HG03354 (cell line): ENCODE measurements around the gene NIT1.
A peak's percentile ranks its signal among the peaks of the same experiment; 100 is the strongest.

Experiments
- ATAC-seq: cut with Tn5 transposase; IDR thresholded peaks from one replicate; pipeline ENCODE4 v1.9.1; 2021; ENCODE audit warnings: mild to moderate bottlenecking; ENCODE audit not compliant: unreplicated experiment, poor library complexity, severe bottlenecking

The NIT1 gene, protein sequence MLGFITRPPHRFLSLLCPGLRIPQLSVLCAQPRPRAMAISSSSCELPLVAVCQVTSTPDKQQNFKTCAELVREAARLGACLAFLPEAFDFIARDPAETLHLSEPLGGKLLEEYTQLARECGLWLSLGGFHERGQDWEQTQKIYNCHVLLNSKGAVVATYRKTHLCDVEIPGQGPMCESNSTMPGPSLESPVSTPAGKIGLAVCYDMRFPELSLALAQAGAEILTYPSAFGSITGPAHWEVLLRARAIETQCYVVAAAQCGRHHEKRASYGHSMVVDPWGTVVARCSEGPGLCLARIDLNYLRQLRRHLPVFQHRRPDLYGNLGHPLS

DNA sequence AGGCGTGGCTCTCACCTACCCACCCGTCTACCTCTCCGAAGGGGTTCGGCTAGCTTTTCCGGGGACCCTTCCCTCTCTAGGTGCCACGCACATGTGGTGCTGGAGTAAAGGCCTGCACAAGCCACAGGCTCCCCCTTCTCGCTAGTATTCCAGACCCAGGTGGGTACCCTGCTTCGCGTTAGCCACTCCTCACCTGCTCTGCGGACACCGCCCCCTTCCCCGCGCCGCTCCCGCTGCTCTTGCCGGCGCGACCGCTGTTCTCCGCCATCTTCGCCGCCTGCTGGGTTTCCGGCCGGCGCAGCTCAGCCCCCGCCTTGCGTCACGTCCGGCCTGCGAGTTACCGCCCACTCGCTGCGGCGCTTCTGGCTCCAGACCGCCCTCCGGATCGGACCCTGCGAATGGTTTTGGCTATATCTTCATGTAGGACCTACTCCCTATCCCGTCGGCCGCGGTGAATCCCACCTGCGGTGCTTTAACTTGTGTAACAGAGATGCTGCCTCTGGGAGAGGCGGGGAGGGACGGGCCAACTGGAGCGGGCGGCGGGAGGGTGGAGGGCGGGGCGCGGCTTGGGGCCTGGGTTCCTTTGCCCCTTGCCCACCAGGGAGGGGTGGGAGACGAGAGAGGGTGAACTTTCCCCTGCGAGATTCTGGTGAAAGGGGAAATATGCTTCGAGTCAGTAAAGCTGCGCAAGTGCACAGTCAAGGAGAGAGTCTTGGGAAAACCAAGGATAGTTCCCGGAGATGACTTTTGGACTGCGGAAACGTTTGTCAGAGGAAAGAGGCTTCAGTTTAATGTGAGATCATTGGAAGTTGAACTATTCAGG lies at the start of gene NIT1, which contains the start of gene PFDN2:
Gene NIT1 (plus strand): TSS at position 347 of the 823 bp plus-strand sequence. CDS start 72 bp downstream, at position 419.
Gene PFDN2 (minus strand): TSS at position 279 of the 823 bp plus-strand sequence. CDS start 11 bp downstream, at position 268.
- peak; percentile 89 for ATAC-seq

DNA sequence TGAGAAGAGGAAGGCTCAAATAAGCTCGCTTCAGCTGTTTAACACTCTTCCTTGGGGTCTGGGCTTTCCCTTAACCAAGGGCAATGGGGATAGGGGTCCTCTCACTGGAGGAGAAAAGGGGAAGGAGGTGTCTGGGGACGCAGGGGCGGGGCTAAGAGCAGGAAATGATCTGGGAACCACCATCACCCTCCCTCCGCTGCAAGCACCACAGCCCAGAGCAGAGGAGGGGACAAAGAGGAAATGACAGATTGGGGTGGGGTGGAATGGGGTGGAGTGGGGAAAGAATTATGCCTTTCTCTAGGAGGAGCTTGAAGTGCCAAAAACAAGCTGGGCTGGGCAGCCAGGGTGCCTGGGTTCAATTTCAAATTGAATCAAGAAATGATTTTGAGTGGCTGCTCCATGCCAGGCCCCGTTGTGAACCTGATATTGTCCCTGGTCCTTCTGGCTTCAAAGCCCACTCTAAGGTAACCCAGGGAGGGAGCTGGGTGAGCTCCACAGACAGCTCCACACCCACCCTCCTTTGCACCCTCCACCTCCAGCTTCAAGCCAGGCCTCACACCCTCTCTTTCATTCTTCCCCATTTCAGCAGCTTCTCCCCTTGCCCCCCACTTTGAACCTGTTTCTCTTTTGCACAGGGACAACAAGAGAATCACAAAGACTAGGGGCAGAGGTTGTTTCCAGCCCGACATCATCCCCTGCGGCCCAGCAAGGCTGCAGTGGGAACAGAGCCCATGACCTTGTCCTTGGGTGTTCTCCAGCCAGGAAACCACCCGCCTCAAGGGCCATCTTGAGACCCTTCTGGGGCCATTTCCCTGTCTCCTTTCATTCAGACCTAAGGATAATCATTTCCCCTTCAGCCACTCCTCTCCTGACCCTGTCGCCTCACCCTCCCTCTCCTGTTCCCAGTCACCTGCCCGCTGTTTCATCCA lies 49.3 kb upstream of the NIT1 start:
- peak; percentile 62 for ATAC-seq

DNA sequence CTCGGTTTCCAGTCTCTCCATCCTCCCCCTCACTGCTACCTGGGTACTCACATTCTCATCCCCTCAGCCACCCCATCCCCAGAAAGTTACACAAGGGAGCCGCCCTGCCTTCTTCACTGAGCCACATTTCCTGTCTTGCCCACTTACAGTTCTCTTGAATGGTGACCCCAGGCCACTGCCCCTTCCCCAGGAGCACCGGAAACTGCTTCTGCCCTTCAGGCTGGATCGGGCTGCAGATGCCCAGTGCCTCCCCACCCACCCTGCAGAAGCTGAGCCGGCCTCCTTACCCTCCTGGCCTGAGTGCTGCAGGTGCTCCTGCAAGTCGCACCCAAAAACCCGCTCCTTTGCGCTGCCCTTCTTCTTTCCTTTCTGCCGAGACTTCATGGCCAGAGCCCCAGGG lies 48.7 kb upstream of the NIT1 start:
- peak; percentile 0 for ATAC-seq

DNA sequence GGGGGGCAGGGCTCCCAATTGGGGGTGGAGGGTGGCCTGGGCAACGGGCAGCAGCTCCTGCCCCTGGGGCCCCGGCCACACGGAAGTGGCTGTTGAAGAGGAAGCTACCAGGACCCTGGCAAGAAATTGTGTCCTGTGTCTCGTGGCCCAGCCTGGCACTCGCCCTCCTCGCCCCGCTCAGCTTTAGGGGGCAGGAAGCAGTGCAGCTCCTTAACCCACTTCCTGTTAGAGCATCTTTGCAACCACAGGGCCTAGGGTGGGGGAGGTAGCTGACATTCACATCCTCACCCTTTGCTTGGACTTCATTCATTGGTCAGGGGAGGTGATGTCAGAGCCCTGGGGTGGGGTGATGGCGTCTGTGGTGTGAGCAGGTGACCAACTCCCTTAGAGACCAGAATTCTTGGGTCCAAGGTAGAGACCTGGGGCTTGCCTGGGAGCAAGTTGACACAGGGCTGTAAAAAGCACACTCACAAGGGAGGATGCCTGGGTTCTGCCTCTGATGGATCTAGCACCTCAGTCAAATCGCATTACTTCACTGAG lies 48.1 kb upstream of the NIT1 start, which contains the start of gene ARHGAP30:
Gene ARHGAP30 (minus strand): TSS at position 161 of the 540 bp plus-strand sequence. CDS start 267 bp downstream, outside the sequence.
- peak; percentile 88 for ATAC-seq

DNA sequence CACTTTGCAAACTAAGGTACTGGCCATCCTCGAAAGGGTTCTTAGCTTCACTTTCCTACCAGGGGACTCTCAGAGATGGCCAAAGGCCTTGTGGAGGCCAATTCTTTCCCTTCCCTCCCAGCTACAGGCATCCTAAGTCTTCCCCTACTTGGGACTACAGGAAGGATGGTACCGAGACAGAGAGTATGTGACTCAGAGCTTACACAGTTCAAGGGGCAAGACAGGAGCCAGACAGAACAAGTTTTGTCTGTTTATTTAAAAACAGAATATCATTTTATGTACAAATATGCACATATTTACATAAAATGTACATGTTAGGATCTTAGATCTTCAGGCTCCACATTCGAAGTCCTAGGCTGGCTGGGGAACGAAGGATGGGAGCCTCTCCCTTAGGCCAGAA lies 47.1 kb upstream of the NIT1 start:
- no peak for ATAC-seq

DNA sequence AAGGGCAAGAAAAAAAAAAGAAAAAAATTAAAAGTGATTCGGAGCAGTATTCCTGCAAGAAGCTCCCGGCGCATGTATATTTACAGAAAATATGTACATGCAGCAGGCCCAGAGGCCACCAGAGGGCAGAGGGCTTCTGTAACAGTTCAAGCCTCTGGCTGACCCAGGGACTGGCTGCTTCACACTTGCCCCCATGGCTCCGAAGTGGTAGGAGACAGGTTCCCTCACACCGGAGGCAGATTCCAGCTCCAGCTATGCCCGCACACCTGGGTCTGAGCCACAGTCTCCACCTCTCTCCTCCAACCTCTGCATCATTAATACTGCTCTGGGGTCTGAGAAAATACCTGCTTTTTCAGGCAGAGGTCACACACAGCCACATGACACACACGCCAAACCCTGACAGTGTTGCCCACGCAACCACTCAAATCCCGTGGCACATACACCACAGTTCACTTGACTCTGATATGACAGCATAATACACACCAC lies 46.0 kb upstream of the NIT1 start:
- no peak for ATAC-seq

DNA sequence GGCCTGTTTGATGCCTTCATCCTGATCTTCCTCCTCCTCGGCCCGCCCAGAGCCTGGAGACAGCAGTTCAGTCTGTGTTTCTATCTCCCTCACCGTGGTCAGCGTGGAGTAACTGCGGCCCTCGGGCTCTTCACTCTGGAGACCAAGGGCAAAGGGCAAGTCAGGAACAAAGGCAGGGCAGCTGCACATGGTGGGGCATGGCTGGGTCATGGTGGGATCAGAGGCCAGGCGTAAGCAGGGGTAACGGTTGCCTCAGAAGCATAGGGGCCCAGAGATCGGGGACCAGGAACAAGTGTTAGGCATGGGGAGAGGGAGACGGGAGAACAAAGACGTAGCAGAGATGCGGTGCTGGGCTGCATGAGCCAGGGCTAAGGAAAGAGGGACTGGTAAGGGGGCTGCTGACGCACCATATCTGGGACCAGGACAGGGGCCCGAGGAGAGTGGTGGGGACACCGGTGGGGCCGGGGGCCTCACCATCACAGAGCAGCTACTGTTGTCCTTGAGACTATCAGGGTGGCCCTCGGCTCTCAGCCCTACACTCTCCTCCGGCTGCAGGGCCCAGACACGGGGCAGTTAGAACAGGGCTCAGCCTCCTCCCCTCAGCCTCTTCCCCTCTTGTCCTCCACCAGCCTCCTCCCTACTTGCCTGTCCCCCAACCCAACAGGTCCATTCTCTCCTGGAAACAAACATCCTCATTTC lies 45.0 kb upstream of the NIT1 start:
- ATAC-seq: no peak

DNA sequence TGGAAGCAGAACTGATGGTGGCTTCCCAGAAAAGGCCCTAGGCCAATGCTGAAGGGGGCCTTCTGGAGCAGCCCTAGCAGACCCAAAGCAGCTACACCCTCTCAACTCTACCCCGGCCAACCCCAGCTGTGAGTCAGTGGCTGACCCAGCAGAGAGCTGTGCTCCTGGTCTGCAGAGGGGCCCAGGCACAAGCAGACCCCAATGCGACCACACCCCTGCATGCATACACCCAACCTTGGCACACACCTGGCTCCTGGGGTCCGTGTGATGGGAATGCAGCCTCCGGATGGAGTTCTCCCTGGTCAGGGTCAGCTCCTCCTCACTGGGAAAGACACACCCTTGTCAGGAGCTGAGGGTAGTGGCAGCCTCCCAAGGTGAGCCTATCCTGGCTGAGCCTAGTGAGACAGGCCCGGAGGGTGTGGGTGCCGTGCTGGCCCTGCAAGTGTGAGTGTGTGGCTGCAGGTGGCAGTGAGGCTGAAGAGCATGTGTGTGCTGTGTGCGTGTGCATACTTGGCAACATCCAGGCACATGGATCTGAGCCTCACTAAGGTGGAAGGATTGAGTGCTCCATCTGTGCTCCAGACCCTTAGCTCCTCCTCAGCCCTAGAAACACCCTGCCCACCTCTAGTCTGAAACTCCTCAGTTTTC lies 44.3 kb upstream of the NIT1 start:
- no peak for ATAC-seq

DNA sequence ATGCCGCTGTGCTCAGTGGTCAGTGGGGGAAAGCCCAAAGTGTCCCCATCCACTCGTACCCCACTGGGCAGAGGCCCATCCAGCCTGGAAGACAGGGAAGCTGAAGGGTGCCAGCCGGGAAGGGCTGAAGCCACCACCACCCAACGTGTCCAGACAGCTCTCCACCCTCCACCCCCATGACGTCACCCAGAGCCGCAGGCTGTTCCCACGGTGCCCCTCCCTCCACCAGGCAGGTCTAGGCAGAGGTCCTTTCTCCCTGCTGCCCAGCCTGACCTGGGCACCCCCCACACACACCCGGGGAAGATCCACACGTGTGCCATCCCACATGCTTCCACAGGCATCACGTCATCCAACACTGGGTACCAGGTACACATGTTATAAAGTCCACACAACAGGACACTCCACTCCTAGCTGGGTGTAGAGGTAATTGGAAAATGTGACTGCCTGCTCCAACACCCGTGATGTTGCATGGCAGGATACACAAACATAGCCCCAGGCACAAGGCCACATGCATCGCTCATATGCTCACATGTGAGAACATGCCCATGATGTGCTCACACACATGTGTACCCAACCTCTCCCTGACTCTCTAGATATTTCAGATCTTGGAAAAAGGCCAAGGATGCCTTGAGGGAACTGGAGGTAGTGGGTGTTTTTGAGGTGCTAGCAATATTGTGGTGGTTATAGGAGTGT lies 43.1 kb upstream of the NIT1 start:
- ATAC-seq: no peak

DNA sequence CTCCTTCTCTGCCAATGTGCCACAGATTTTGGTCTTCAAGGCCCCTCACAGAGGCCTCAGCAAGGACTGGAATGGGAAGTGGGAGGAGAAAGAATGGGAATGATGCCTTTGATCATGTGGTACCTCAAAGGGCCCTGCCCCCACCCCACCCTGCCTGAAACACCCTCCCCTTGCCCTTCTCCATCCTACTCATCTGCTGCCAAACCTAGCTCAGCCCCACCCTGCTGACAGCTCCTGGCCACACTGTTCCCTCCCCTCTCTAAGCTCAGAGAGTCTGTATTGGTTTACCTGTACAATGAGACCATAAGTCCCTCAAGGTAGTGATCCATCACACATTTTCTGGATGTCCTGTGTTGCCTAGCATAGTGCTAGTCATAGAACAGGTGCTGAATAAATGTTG lies 41.5 kb upstream of the NIT1 start:
- no peak for ATAC-seq

DNA sequence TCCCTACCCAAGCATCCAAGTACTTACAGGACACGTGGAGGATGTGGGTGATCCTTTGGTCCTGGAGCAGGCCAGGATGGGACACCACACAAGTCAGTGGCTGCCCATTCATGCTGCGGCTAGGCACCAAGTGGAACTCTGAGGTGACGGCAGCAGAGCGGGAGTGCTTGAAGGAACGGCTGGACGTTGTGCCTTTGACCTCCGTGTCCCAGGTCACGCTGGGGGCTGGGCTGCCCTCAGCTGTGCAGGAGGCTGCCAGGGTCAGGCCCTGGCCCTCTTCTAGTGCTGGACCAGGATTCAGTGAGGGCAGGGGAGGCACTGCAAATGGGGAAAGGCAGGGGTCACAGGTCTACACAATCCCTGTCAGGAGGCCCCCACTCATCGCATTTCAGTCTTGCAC lies 40.5 kb upstream of the NIT1 start:
- no peak for ATAC-seq

DNA sequence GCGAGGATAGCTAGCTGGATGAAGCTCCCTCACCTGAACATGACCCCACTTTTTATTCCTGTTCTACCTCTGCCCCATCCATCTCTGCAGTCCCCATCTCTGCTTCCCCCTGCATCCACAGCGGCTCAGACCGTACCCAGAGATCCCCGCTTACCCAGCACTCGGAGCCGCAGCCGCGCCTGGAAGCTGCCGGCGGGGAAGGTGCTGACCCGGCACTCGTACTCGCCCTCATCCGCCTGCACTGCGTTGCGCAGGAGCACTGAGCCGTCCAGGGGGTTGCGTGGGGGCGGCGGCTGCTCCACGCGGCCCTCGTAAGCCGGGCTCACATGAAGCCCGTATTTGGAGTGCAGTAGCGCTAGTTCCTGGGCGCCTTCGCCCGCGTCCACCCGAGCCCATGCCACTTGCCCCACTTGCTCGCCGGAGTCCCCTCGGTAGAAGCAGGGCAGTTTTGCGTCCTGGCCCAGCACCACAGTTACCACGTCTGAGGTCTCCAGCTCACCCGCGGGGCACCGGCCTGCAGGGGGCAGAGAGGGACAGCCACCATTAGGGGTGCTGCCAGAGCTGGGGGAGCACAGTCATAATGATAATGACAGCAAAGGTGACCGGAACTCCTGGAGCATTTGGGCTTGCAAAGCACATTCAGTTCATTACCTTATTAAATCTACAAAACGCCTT lies 38.3 kb upstream of the NIT1 start:
- no peak for ATAC-seq

DNA sequence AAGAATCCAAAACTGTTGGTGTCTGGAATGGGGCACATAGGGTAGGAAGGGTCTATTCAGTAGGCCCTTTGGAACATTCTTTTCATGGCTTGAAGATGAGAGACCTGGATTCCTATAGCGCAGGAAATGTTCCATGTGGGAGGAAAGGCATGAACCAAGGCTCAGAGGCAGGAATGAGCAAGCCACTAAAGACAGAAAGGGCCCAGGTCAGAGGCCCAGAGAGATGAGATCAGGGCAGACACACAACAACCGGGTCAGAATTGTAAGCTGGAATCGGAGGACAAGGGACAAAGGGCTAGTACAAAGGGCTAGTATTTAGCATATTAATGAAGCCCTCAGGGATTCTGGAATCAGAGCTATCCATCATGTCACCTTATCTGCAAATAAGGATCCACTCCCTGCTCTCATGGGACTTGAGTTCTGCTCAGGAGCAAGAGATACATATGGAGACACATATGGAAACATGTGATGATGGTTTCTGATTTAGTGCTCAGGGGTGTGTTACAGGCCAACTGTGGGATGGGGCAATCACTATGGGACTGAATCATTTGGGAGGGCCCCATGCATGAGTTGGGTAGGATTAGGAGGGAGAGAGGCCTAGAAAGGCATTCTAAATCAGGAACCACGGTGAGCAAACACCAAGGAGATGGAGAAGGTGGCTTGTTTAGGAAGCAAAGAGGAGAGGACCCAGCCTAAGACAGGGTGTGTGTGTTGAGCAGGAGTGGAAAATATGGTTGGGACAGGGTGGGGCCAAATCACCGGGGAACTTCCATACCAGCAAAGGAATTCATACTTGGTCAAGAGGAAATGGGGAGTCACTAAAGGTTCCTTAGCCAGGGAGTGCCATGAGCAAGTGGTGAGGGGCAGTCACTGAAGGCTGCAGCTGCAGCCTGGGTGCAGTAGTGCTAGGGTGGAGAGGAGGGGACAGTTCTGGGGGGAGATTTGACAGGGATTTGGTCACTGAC lies 37.2 kb upstream of the NIT1 start:
- ATAC-seq: no peak

DNA sequence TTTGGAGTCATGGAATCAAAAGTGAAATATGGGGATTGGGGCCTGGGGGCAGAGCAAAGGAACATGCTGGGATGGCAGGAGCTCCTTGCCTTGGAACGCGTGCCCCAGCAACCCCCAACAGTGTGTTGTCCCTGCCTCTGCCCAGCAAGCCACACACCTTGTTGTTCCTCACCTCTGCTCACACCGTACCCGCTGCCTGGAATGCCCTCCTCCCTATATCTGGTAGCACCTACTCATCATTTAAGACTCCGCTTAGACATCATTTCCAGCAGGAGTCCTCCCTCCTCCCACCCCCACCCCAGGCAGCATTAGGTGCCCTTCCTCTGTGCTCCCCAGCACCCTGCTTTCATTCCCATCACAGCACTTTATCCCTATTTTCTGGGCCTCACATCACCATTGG lies 36.4 kb upstream of the NIT1 start:
- ATAC-seq: no peak

DNA sequence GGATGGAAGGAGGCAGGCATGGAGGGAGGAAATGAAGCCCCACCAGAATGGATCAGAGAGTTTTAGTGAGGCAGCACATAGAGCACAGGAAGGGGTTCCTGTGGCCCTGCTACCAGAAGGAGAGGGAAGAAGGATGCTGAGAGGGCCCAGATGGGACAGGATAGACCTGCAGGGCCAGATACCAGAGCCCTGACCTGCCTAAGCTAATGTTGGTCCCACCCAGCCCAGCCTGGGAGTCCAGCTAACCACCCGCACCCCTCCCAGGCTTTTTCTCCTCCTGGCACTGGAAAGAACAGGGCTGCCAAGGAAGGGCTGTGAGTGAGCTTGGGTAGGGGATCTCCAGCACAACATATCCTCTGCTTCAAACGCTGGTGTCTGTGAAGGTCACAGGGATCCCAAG lies 35.4 kb upstream of the NIT1 start:
- no peak for ATAC-seq
